Upper lobe of right lung (tissue), 1 donor: ENCODE data around the gene MCC. TPM values are rescaled to one million over a fixed set of nuclear protein-coding genes. Genes with fewer than 3 reads are reported as not detected.
A peak's percentile ranks its signal among the peaks of the same experiment; 100 is the strongest.

Experiments
- ATAC-seq: fragments of 200-7000 bp; cut with Tn5 transposase; one replicate; pipeline ENCODE4 v1.9.1; 2020; ENCODE audit warnings: mild to moderate bottlenecking, moderate library complexity
- DNase-seq: peaks from one replicate; pipeline ENCODE4 v3.0.0-alpha.2; 2020
- H3K27ac ChIP-seq: fragments of 200-600 bp; one replicate; pipeline ENCODE4 v1.8.0; 2022
- H3K27me3 ChIP-seq: fragments of 200-600 bp; one replicate; pipeline ENCODE4 v1.8.0; 2022; ENCODE audit warnings: mild to moderate bottlenecking
- H3K36me3 ChIP-seq: fragments of 200-600 bp; one replicate; pipeline ENCODE4 v1.8.0; 2022
- H3K4me1 ChIP-seq: fragments of 200-600 bp; one replicate; pipeline ENCODE4 v1.8.0; 2022
- H3K4me3 ChIP-seq: fragments of 200-600 bp; one replicate; pipeline ENCODE4 v1.8.0; 2022; ENCODE audit warnings: mild to moderate bottlenecking
- H3K9me3 ChIP-seq: fragments of 200-600 bp; one replicate; pipeline ENCODE4 v1.8.0; 2022
- CTCF ChIP-seq: fragments of 200-600 bp; IDR thresholded peaks from one replicate; pipeline ENCODE4 v1.8.0; 2022; ENCODE audit warnings: antibody characterized with exemption
- intact Hi-C: fragments of 100-400 bp; cut with DNase I; formaldehyde crosslinking; loops from one replicate; pipeline ENCODE4 v1.11.0; 2022
- total RNA-seq: library from RNA; stranded (reverse); fragmentation: NEBNext Ultra II Directional; extraction: Animal tissue kit (Norgen Biotek cat#: 25700); gene quantifications from one replicate; pipeline ENCODE4 v1.2.1, GENCODE V29; 2021
- donor health status: DM: no; HTN: yes; CAD: no; lungs with severe emphysema.

Gene MCC
- total RNA-seq, 1 donor from 2014 or later = 18.6 TPM

- H3K36me3 ChIP-seq = no peaks in the 10 kb centered on the region
- H3K4me3 ChIP-seq = no peak overlapping the region
- TF ChIP-seq CTCF = no peak
- H3K9me3 ChIP-seq = no peaks in the 10 kb centered on the region
- intact Hi-C loops = no loop called here
- H3K27ac ChIP-seq = no peak overlapping the region
- ATAC-seq (peak; percentile 78), DNase-seq (peak; percentile 67)
- H3K4me1 ChIP-seq = peaks cover 12% of the 10 kb centered on the region
- no peaks in the 10 kb centered on the region for H3K27me3 ChIP-seq
Measured at GRCh38 chr5:113119246-113119924, 368.9 kb downstream of the MCC start.

GRCh38 chr5:113118765-113119164 lies 369.5 kb downstream of the MCC start:
- Histone ChIP-seq H3K4me3 (no peak overlapping the region), H3K36me3 (no peaks in the 10 kb centered on the region), H3K4me1 (peaks cover 12% of the 10 kb centered on the region), H3K27me3 (no peaks in the 10 kb centered on the region), H3K9me3 (no peaks in the 10 kb centered on the region), H3K27ac (no peak overlapping the region)
- ATAC-seq = no peak
- DNase-seq = no peak
- intact Hi-C loops = no loop called here
- no peak for TF ChIP-seq CTCF

GRCh38 chr5:113118298-113118697 lies 370.0 kb downstream of the MCC start:
- no peak for ATAC-seq
- Histone ChIP-seq H3K27ac (no peak overlapping the region), H3K27me3 (no peaks in the 10 kb centered on the region), H3K4me1 (peaks cover 12% of the 10 kb centered on the region), H3K4me3 (no peak overlapping the region), H3K9me3 (no peaks in the 10 kb centered on the region), H3K36me3 (no peaks in the 10 kb centered on the region)
- TF ChIP-seq CTCF = no peak
- DNase-seq = no peak
- intact Hi-C loops = no loop called here

GRCh38 chr5:113117543-113118115 lies 370.6 kb downstream of the MCC start:
- ATAC-seq = no peak

GRCh38 chr5:113115956-113116355 lies 372.3 kb downstream of the MCC start:
- no peak for TF ChIP-seq CTCF
- Histone ChIP-seq H3K27ac (no peak overlapping the region), H3K4me1 (peaks cover 12% of the 10 kb centered on the region), H3K9me3 (no peaks in the 10 kb centered on the region), H3K27me3 (no peaks in the 10 kb centered on the region), H3K4me3 (no peak overlapping the region), H3K36me3 (no peaks in the 10 kb centered on the region)
- intact Hi-C loops = no loop called here
- DNase-seq (no peak), ATAC-seq (no peak)

More at GRCh38 chr5:113117543-113118115, 370.6 kb downstream of the MCC start:
- H3K9me3 ChIP-seq = no peaks in the 10 kb centered on the region
- H3K27ac ChIP-seq = no peak overlapping the region
- H3K4me3 ChIP-seq = no peak overlapping the region
- no peaks in the 10 kb centered on the region for H3K36me3 ChIP-seq
- intact Hi-C loops = no loop called here
- no peak for TF ChIP-seq CTCF
- H3K4me1 ChIP-seq = peaks cover 12% of the 10 kb centered on the region
- DNase-seq = no peak
- H3K27me3 ChIP-seq = no peaks in the 10 kb centered on the region
